ENCODE measurements around the gene FOS.

FOS gene

GRCh38 chr14:75318353-75318752 lies 39.7 kb downstream of the FOS start:
- no peak for DNase-seq

DNA sequence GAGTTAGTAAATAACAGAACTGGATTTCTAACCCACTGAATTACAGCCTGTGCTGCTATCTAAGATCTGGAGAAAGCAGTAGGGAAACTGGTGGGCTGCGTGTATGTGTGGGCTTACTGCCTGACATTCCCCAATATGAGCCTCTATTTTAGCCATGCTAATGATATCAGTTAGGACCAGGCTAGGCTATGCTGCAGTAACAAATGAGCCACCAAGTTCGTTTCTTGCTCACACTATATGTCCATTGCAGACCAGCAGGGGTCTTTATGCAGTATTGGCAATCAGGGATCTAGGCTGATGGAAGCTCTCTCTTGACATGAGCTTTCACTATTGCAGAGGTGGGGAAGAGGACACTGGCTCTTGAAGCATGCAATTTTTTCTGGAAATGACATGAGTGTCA lies 40.4 kb downstream of the FOS start:
- no peak for DNase-seq

- DNase-seq = peak in 1 of 2 donors; percentile 29
Measured at GRCh38 chr14:75320196-75320595, 41.6 kb downstream of the FOS start.

GRCh38 chr14:75322746-75323145 lies 44.1 kb downstream of the FOS start:
- DNase-seq = no peak

DNA sequence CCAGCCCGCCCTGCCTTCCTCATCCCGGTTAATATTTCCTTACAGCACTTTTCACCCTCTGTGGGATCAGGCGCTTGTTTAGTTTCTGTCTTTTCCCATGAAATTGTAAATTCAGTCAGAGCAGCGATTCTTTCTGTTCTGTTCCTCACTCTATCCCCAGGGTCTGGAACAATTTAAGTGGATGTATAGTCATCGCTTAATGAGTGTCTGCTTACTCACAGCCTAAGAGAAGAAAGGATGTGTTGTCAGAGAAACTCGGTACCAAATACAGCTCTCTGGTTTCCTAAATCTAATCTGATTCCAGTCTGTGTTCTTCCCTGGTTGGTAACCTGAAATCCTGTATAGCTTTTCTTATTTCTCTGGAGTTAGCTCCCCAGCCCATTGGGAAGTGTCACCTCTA lies 44.9 kb downstream of the FOS start:
- no peak for DNase-seq

GRCh38 chr14:75328558-75329155 lies 50.0 kb downstream of the FOS start:
- peak in 1 of 2 donors; percentile 18 for DNase-seq

DNA sequence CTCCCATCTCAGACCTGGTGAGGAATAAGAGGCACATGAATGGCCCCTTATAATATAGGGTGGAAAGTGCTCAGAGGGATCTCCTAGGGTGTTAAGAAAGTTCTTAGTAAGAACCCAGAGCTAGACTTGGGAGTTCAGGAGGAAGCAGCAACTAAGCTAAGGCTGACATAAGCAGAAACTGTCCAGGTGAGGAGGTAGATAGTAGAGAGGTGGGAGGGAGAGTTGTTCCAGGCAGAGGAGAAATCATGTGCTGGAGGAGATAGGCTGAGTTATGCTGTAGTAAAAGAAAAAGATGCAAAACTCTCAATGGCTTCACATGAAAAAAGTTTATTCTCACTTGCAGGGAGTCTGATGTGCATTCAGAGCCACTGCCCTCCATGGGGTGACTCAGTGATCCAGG lies 50.7 kb downstream of the FOS start:
- no peak for DNase-seq

GRCh38 chr14:75331471-75331870 lies 52.8 kb downstream of the FOS start:
- DNase-seq = peak; percentile 34 to 37
